ENCODE results near the gene TP73. TPM values are rescaled to one million over a fixed set of nuclear protein-coding genes. Genes with fewer than 3 reads are reported as not detected.

TP73 gene
- total RNA-seq, 4 donors from 2014 or later = 0.30 to 0.76 TPM; not detected in 2

- Histone ChIP-seq H3K27me3 (no peaks in the 10 kb centered on the region), H3K4me1 (no peaks in the 10 kb centered on the region), H3K27ac (no peak overlapping the region)
Measured at GRCh38 chr1:3730543-3731247, 78.4 kb downstream of the TP73 start.

GRCh38 chr1:3731583-3732433, 79.5 kb downstream of the TP73 start:
- Histone ChIP-seq H3K9me3 (no peaks in the 10 kb centered on the region), H3K36me3 (no peaks in the 10 kb centered on the region), H3K4me1 (no peaks in the 10 kb centered on the region), H3K27ac (no peak overlapping the region), H3K4me3 (no peak overlapping the region), H3K27me3 (no peaks in the 10 kb centered on the region)
- no peak for DNase-seq
- intact Hi-C loops (cut with DNase I; ENCODE audit: low total_unique reads) = no loop called here
- TF ChIP-seq CTCF (IDR thresholded peaks at IDR 0.05) (no peak), POLR2A (IDR thresholded peaks at IDR 0.05) (no peak)

More at GRCh38 chr1:3730543-3731247, 78.4 kb downstream of the TP73 start:
- H3K4me3 ChIP-seq = no peak overlapping the region
- DNase-seq = no peak
- intact Hi-C loops (cut with DNase I; ENCODE audit: low total_unique reads) = no loop called here
- TF ChIP-seq CTCF (IDR thresholded peaks at IDR 0.05) (no peak), POLR2A (IDR thresholded peaks at IDR 0.05) (no peak)
- no peaks in the 10 kb centered on the region for H3K9me3 ChIP-seq
- H3K36me3 ChIP-seq = no peaks in the 10 kb centered on the region

GRCh38 chr1:3732434-3733093, 80.2 kb downstream of the TP73 start:
- Histone ChIP-seq H3K9me3 (no peaks in the 10 kb centered on the region), H3K27ac (no peak overlapping the region), H3K4me1 (no peaks in the 10 kb centered on the region), H3K4me3 (no peak overlapping the region), H3K36me3 (no peaks in the 10 kb centered on the region), H3K27me3 (no peaks in the 10 kb centered on the region)
- intact Hi-C loops (cut with DNase I; ENCODE audit: low total_unique reads) = no loop called here
- DNase-seq = no peak
- no peak for TF ChIP-seq POLR2A (IDR thresholded peaks at IDR 0.05)
- TF ChIP-seq CTCF (IDR thresholded peaks at IDR 0.05) = no peak

DNA sequence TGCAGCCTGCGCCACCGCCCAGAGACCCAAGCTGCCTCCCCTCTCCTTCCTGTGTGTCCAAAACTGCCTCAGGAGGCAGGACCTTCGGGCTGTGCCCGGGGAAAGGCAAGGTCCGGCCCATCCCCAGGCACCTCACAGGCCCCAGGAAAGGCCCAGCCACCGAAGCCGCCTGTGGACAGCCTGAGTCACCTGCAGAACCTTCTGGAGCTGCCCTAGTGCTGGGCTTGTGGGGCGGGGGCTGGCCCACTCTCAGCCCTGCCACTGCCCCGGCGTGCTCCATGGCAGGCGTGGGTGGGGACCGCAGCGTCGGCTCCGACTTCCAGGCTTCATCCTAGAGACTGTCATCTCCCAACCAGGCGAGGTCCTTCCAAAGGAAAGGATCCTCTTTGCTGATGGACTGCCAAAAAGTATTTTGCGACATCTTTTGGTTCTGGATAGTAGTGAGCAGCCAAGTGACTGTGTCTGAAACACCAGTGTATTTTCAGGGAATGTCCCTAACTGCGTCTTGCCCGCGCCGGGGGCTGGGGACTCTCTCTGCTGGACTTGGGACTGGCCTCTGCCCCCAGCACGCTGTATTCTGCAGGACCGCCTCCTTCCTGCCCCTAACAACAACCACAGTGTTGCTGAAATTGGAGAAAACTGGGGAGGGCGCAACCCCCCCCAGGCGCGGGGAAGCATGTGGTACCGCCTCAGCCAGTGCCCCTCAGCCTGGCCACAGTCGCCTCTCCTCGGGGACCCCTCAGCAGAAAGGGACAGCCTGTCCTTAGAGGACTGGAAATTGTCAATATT, 81.0 kb downstream of the TP73 start:
- TF ChIP-seq POLR2A (IDR thresholded peaks at IDR 0.05) (no peak), CTCF (IDR thresholded peaks at IDR 0.05) (no peak)
- Histone ChIP-seq H3K27ac (no peak overlapping the region), H3K36me3 (no peaks in the 10 kb centered on the region), H3K4me1 (no peaks in the 10 kb centered on the region), H3K27me3 (no peaks in the 10 kb centered on the region), H3K9me3 (no peaks in the 10 kb centered on the region), H3K4me3 (no peak overlapping the region)
- intact Hi-C loops (cut with DNase I; ENCODE audit: low total_unique reads) = no loop called here
- DNase-seq = no peak
